Umbilical cord (tissue), 2 donors: ENCODE measurements around the gene C5AR1. TPM values are rescaled to one million over a fixed set of nuclear protein-coding genes. Genes with fewer than 3 reads are reported as not detected.
"Not testable (repeated sequence)": the region's sequence is repeated elsewhere in the genome, so short reads cannot be mapped to it uniquely, and the experiment has no call there.

ENCODE experiments used
- DNase-seq: peaks from one replicate; pipeline ENCODE4 v3.0.0-alpha.2; 2015; ENCODE audit warnings: low spot score
- total RNA-seq: library from RNA; depleted of rRNA; stranded (reverse); fragments of >200 nt; gene quantifications from one replicate; pipeline ENCODE4 v1.2.3, GENCODE V29; 2014; ENCODE audit warnings: low replicate concordance; ENCODE audit not compliant: insufficient read depth

Gene C5AR1
- total RNA-seq, 1 donor from 2014 or later, result 2.6 TPM

DNA sequence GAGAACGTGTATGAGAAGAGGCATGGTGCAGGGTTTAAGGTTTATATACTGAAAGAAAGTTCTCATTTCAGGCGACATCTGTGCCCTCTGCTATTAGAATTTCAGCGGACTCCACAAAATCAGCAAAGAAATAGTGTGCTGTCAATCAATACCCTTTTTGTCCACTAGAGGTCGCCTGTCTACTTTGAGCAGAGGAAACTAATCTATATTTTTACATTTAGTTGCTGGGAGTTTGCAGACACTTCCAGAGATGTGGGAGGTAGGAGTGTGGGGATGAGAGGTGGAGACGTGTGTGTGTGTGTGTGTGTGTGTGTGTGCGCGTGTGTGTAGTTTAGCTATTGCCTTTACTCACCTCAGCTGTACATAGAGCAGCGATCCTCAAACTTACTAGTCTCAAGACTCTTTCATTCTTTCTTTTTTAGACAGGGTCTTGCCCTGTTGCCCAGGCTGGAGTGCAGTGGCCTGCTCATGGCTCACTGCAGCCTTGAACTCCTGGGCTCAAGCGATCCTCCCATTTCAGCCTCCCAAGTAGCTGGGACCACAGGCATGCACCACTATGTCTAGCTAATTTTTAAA, 25.2 kb upstream of the C5AR1 start:
- DNase-seq, result peak; percentile 74

DNA sequence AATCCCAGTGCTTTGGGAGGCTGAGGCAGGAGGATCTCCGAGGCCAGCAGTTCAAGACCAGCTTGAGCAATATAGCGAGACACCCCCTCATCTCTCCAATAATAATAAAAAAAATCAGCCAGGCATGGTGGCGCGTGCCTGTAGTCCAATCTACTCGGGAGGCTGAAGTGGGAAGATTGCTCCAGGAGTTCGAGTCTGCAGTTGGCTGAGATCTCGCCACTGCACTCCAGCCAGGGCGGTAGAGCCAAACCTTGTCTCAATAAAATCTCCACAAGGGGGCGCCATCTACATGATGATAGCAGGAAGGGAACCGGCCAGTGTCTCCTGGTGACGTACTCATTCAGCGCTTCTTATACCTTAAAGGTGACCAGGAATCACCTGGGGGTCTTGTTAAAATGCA, 13.6 kb upstream of the C5AR1 start:
- peak; percentile 77 for DNase-seq

DNA sequence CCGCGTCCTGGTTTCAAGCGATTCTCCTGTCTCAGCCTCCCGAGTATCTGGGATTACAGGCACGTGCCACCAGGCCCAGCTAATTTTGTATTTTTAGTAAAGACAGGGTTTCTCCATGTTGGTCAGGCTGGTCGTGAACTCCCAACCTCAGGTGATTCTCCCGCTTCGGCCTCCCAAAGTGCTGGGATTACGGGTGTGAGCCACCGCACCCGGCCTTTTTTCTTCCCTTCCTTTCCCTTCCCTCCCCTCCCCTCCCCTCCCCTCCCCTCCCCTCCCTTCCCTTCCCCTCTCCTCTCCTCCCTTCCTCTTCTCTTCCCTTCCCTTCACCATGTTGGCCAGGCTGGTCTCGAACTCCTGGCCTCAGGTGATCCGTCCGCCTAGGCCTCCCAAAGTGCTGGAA, 8.8 kb upstream of the C5AR1 start:
- DNase-seq, result not testable (repeated sequence)

DNA sequence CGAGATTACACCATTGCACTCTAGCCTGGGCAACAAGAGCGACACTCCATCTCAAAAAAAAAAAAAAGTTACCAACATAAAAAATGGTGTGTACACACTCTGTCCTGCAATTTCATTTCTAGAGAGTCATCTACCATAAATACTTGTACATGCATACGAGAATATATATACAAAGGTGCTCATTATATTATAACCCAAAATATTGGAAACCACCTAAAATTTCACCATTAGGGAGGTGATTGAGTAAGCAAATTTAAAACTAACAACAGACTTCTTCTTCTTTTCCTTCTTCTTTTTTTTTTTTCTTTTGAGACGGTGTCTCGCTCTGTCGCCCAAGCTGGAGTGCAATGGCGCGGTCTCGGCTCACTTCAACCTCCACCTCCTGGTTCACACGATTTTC, 7.4 kb upstream of the C5AR1 start:
- DNase-seq, result no peak

DNA sequence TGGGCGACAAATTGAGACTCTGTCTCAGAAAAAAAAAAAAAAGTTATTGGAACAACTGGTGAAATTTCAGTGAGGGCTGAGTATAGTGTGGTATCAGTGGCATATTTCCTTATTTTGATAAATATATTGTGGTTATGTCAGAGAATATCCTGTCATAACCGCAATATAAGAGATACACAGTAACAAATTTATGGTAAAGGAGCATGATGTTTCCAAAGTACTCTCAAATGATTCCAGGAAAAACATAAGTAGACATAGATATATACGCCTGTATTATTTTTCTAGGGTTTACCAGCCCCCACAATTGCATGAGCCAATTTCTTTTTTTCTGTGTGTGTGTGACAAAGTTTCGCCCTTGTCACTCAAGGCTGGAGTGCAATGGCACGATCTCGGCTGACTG, 5.7 kb upstream of the C5AR1 start:
- no peak for DNase-seq

DNA sequence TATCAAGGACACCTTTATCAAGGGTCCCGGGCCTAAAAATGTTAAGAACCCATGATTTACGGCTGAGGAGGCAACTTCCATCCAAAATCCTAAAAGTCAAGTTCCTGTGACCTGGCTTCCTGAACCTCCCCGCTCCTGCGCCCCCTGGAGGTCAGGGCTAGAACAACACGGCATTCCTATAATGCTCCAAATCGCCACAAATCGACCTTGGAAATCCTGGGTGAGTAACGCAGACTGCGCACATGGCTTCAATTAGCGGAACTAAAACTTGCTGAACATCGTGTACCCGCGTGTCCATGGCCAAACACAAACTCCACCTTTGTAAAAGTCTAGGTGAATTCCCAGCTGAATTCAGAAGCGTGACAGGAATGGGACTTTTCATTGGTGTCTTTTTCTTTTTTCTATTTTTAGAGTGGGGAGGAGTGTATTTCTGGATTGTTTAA, 4.3 kb upstream of the C5AR1 start:
- DNase-seq, result peak; percentile 33

DNA sequence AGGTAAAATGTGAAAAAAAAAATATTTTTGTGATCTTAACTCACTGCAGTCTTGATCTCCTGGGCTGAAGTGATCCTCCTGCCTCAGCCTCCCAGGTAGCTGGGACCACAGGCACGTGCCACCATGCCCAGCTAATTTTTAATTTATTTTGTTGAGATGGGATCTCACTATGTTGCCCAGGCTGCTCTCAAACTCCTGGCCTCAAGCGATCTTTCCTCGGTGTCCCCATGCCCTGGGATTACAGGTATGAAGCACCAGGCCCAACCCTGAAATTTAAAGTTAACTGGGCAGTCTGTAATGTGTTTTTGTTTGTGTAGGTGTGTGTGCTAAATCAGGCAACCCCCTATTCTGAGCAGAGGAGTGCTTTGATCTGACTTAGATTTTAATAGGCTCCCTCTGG, 3.4 kb upstream of the C5AR1 start:
- no peak for DNase-seq

DNA sequence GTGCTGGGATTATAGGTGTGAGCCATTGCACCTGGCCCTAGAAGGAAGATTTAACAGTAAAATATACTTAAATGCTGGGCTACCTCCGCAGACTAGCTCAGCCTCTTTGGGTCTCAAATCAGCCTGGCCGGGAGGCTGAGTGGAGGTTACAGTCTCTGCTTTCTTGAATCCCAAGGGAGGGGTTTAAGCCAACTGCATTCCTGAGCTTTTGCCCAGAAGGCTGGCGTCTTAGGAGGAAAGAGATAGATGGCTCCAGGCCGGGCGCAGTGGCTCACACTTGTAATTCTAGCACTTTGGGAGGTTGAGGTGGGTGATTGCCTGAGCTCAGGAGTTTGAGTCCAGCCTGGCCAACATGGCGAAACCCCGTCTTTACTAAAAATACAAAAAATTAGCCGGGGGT, 623 bp upstream of the C5AR1 start:
- DNase-seq, result peak; percentile 33

DNA sequence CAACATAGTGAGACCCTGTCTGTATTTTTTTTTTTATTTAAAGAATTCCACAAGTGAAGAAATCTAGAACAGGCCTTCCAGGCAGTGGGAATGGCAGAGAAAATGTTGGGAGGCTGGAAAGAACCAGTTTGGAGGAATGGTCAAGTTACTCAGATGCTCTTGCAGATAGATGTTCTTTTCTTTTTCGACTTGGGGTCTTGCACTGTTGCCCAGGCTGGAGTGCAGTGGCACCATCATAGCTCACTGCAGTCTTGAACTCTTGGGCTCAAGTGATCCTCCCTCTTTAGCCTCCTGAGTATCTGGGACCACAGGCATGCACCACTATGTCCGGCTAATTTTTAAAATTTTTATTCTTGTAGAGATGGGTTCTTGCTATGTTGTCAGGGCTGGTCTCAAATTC, 662 bp downstream of the C5AR1 start:
- no peak for DNase-seq

DNA sequence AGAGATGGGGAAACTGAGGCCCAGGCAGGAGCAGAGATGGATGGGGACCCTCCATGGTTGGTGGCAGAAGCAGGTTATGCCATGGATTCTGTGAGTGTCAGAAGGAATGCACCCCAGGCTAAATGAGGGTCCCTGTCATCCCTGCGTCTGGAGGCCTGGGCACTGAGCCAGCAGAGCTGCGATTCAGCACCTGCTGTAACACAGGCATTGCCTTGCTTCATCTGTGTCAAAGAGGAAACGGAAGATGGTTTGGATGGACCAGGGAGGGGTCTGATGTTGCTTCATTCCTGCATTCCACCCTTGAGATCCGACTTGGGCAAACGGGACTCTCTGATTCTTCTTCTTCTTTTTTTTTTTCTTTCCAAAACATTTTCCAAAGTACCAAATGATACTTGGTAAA, 1.2 kb downstream of the C5AR1 start:
- DNase-seq, result peak; percentile 30

DNA sequence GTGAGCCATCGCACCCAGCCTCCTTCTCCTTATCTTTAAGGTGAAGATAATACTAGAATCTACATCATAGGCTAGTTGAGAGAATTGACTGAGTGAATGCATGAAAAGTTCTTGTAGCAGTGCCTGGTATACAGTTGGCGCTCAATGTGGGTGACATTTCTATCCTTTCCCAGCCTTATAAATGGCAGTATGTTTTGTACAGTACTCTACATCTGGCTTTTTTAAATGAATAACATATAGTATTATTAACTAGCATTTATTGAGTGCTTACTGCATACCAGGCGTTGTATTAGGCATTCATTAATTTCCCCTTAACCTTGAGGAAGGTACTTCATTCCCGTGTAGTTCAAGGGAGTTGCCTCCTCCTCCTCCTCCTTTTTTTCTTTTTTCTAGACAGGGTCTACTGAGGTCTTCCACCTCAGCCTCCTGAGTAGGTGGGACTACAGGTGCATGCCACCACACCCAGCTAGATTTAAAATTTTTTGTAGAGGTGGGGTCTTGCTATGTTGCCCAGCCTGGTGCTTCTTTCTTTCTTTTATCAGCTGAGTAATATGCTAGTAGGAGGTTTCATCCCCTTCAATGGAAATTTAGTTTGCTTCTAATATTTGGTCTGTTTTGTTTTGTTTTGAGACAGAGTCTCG, 2.8 kb downstream of the C5AR1 start:
- no peak for DNase-seq

DNA sequence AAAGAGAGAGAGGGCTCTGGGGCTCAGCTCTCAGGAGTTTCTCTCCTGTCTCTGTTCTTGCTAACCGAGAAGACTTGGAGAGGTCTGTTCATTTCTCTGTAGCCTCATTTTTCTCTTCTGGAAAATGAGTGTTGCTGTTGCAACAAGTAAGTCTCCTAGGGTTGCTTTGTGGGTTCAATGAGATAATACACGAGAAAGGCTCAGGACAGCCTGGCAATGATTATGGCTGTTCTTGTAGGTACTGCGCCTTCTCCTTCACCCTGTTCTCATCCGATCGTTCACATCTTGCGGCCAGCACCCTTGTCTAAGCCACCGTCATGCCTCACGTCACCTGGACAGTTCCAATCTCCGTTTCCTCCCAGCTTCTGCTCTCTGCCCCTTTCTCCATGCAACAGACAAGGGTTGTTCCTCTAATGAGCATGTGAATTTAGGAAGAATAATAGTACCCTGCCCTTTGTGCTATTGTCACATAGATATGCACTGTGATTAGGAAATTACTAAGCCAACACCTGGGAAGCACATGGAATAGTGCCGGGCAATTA, 4.2 kb downstream of the C5AR1 start:
- no peak for DNase-seq

DNA sequence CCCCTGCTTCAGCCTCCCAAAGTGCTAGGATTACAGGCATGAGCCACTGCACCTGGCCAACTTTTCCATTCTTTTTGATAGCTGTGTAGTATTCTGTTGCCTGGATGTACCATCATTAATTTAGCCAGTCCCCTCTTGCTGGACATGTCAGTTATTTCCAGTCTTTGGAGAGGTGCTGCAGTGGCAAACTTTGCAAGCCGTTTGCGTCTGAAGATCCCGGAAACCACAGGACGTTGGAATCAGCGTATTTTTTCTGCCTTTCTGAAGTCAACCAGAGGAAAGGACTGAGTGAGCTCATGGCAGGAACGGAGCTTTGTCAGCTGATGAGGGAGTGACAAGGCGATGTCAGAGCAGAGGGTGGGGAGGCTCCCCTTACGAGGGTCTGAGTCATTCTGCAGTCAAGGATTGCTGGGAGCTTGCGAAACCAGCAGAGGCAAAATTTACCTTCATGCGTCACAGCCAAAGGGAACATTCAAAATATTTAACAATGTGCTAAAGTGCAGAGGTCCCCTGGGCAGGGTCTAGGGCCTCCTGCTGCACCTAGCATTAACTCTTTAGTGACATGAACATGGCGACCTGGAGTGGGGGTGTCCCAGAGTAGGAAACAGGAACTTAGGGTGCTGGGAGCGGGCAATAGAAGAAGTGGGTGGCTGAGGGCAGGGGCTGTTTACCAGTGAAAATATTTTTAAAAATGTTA, 5.6 kb downstream of the C5AR1 start:
- DNase-seq, result peak; percentile 68

DNA sequence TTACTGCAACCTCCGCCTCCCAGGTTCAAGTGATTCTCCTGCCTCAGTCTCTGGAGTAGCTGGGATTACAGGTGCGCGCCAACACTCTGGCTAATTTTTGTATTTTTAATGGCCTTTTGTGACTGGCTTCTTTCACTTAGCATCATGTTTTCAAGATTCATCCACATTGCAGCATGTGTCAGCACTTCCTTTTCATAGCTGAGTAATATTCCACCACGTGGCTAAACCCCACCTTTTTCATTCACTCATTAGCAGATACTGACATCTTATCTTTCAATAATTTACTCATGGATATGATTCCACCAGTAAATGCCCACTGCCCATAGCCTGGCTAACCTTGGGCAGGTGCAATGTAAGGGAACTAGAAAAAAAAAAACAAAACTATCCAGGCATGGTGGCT, 6.9 kb downstream of the C5AR1 start:
- no peak for DNase-seq

DNA sequence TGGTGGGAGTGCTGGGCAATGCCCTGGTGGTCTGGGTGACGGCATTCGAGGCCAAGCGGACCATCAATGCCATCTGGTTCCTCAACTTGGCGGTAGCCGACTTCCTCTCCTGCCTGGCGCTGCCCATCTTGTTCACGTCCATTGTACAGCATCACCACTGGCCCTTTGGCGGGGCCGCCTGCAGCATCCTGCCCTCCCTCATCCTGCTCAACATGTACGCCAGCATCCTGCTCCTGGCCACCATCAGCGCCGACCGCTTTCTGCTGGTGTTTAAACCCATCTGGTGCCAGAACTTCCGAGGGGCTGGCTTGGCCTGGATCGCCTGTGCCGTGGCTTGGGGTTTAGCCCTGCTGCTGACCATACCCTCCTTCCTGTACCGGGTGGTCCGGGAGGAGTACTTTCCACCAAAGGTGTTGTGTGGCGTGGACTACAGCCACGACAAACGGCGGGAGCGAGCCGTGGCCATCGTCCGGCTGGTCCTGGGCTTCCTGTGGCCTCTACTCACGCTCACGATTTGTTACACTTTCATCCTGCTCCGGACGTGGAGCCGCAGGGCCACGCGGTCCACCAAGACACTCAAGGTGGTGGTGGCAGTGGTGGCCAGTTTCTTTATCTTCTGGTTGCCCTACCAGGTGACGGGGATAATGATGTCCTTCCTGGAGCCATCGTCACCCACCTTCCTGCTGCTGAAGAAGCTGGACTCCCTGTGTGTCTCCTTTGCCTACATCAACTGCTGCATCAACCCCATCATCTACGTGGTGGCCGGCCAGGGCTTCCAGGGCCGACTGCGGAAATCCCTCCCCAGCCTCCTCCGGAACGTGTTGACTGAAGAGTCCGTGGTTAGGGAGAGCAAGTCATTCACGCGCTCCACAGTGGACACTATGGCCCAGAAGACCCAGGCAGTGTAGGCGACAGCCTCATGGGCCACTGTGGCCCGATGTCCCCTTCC, 10.5 kb downstream of the C5AR1 start:
- DNase-seq, result no peak

DNA sequence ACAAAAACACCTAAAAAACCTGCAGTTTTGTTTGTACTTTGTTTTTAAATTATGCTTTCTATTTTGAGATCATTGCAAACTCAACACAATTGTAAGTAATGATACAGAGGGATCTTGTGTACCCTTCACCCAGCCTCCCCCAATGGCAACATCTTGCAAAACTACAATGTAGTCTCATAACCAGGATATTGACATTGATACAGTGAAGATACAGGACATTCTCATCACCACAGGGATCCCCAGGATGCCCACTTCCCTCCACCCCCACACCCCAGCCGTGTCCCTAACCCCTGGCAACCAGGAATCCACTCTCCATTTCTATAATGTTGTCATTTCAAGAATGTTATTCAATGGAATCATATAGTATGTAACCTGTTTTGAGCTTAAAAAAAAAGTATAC, 12.0 kb downstream of the C5AR1 start:
- DNase-seq, result no peak

DNA sequence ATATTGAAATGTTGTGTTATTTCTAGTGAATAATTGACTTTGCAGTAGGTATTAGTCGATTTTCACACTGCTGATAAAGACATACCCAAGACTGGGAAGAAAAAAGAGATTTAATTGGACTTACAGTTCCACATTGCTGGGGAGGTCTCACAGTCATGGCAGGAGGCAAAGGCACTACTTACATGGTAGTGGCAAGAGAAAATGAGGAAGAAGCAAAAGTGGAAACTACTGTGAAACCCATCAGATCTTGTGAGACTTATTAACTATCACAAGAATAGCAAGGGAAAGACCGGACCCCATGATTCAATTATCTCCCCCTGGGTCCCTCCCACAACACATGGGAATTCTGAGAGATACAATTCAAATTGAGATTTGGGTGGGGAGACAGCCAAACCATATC, 12.4 kb downstream of the C5AR1 start:
- DNase-seq, result no peak

DNA sequence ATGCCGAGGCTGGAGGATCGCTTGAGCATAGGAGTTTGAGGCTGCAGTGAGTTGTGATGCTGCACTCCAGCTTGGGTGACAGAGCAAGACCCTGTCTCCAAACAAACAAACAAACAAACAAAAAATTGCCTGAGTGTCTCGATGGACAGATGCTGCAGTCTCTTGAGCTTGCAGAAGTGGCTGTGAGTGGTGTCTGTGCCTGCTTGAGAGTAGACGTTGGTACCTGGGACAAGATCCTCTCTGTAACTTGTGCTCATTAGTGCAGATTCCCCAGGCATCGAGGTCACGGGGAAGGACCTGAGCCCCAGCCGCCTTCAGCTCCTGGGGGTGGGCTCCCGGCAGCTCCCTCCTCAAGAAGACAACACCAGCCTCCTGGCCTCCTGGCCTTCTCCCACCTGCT, 13.7 kb downstream of the C5AR1 start:
- DNase-seq, result no peak

DNA sequence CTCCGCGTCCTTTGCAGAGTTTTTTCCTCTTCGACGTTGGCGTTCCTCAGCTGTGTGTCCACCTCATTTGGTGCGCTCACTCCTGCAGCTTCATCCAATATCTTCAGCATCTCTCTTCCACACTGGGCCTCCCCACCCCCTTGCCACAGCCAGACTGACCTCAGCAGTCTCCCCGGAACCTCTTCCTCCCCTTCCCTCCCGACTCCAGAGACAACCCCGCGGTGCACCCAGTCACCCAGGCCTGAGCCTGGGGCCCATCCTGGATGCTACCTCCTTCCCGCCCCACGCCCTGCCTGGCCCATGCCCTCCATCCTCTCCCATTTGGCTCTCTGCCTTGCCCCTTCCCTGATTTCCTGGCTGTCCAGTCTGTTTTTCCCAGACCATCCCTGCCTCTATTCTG, 14.2 kb downstream of the C5AR1 start:
- DNase-seq, result no peak

DNA sequence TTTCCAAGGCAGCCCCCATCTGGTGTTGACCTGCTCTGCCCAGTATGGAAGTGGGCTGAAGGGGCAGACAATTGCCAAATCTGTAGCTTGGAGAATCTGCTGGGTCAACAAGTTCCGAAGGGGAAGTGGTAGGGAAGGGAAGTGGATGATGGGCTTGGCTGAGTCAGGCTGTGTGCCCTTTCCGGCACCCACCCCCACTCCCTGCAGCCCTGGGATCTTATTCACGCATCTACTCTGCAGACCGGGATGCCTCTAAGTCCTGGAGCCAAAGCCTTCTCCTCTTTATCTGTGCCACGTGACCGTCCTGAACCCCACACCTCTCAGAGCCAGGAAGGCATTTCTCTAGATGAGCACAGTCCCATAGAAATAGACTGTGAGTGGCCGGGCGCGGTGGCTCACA, 14.8 kb downstream of the C5AR1 start:
- DNase-seq, result peak; percentile 46

DNA sequence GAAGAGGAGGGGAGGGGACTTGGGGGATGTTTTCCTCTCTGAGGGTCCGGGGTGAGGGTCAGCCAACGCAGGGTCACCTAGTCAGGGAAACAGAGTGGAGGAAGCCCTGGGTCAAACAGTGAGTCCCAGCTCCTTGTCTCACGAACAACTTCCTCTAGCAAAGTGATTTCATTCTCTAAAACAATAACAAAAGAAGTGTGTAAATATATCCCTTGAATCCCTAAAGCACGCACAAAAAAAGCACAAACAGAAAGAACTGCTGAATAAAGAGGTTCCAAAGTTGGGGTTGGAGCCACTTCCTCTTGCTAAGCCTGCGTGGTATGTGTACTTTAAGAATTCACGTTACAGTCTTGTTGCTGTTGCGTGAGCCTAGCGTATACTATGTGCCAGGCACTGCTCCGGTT, 20.8 kb downstream of the C5AR1 start:
- DNase-seq, result peak; percentile 38

DNA sequence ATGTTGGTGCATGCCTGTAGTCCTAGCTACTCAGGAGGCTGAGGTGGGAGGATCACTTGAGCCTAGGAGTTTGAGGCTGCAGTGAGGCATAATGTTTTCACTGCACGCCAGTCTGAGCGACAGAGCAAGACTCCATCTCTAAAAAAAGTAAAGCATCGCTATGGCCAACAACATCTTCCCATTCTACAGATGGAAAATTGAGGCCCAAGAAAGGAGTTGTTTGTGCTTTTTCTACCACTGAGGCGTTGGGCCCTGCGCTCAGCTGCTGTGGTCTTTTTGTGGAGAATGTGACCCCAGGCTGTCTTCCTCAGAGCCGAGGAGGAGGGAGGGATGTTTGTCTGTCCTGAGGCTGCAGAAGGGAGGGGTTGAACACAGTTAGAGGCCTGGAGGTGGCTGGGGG, 21.8 kb downstream of the C5AR1 start:
- no peak for DNase-seq
